GM12892 (cell line): ENCODE measurements around the gene KLHL26.

Experiments used
- DNase-seq: peaks from one replicate; pipeline ENCODE4 v3.0.0; 2011; ENCODE audit not compliant: insufficient read length
- FAIRE-seq: peaks from 2 replicates; lab custom pipeline; 2011; peaks lifted over from hg19 to GRCh38; lab: Jason Lieb, UNC
- POLR2A ChIP-seq: IDR thresholded peaks from 2 replicates; pipeline ENCODE4 v1.6.1; 2011; ENCODE audit warnings: low read depth, low read length, control low read depth
- POLR2AphosphoS5 ChIP-seq: IDR thresholded peaks from 2 replicates; pipeline ENCODE4 v1.6.1; 2011; ENCODE audit warnings: low read depth, low read length, control low read depth
- TAF1 ChIP-seq: IDR thresholded peaks from 2 replicates; pipeline ENCODE4 v1.6.1; 2011; ENCODE audit warnings: low read depth, mild to moderate bottlenecking, control low read depth, low read length, borderline replicate concordance

The KLHL26 gene

GRCh38 chr19:18666784-18667183, 30.0 kb downstream of the KLHL26 start:
- DNase-seq (no peak), FAIRE-seq (no peak)
- no peak for TF ChIP-seq TAF1
- TF ChIP-seq POLR2A: no peak
- no peak for TF ChIP-seq POLR2AphosphoS5

- DNase-seq (no peak), FAIRE-seq (no peak)
- TF ChIP-seq POLR2A: no peak
Measured at GRCh38 chr19:18667531-18668251, 30.9 kb downstream of the KLHL26 start.

GRCh38 chr19:18668252-18668631, 31.4 kb downstream of the KLHL26 start:
- DNase-seq (no peak), FAIRE-seq (no peak)
- TF ChIP-seq POLR2A (no peak), TAF1 (no peak), POLR2AphosphoS5 (no peak)

GRCh38 chr19:18668744-18669523, 32.1 kb downstream of the KLHL26 start:
- no peak for DNase-seq
- no peak for FAIRE-seq
- no peak for TF ChIP-seq POLR2AphosphoS5
- no peak for TF ChIP-seq TAF1
- TF ChIP-seq POLR2A: no peak

- no peak for FAIRE-seq
- no peak for DNase-seq
- TF ChIP-seq TAF1 (no peak), POLR2A (no peak), POLR2AphosphoS5 (no peak)
Measured at GRCh38 chr19:18669524-18669817, 32.6 kb downstream of the KLHL26 start.

- no peak for TF ChIP-seq POLR2AphosphoS5
- TF ChIP-seq TAF1: no peak
- TF ChIP-seq POLR2A: no peak
- FAIRE-seq: no peak
- no peak for DNase-seq
Measured at GRCh38 chr19:18669883-18670282, 33.1 kb downstream of the KLHL26 start.

GRCh38 chr19:18670312-18670711, 33.5 kb downstream of the KLHL26 start:
- FAIRE-seq (no peak), DNase-seq (no peak)
- TF ChIP-seq POLR2A (no peak), TAF1 (no peak), POLR2AphosphoS5 (no peak)

GRCh38 chr19:18671303-18672043, 34.6 kb downstream of the KLHL26 start:
- TF ChIP-seq POLR2A (no peak), POLR2AphosphoS5 (no peak), TAF1 (no peak)
- FAIRE-seq (no peak), DNase-seq (no peak)

- no peak for DNase-seq
- FAIRE-seq: no peak
Measured at GRCh38 chr19:18672044-18672451, 35.2 kb downstream of the KLHL26 start.

GRCh38 chr19:18672606-18673337, 35.9 kb downstream of the KLHL26 start:
- no peak for DNase-seq
- TF ChIP-seq TAF1: no peak
- TF ChIP-seq POLR2A: no peak
- no peak for TF ChIP-seq POLR2AphosphoS5
- no peak for FAIRE-seq

More at GRCh38 chr19:18672044-18672451, 35.2 kb downstream of the KLHL26 start:
- TF ChIP-seq POLR2A: no peak
- TF ChIP-seq POLR2AphosphoS5: no peak
- no peak for TF ChIP-seq TAF1

- FAIRE-seq: no peak
- TF ChIP-seq POLR2AphosphoS5 (no peak), POLR2A (no peak), TAF1 (no peak)
- no peak for DNase-seq
Measured at GRCh38 chr19:18674616-18675015, 37.8 kb downstream of the KLHL26 start.
